H9 (cell line): ENCODE results near the gene PCNX3. TPM values are rescaled to one million over a fixed set of nuclear protein-coding genes. Genes with fewer than 3 reads are reported as not detected.

Source experiments
- DNase-seq: peaks from one replicate; pipeline ENCODE4 v3.0.0-alpha.2; 2017
- H2AFZ ChIP-seq: one replicate; pipeline ENCODE4 v1.6.1; 2013; ENCODE audit warnings: mild to moderate bottlenecking, low read length, control low read depth, moderate library complexity
- H2AK5ac ChIP-seq: 2 replicates; pipeline ENCODE4 v1.6.1; 2013; ENCODE audit warnings: low read length, control low read depth, mixed read lengths; ENCODE audit not compliant: insufficient read length
- H2BK120ac ChIP-seq: one replicate; pipeline ENCODE4 v1.6.1; 2013; ENCODE audit warnings: low read depth, mild to moderate bottlenecking, low read length, control low read depth, inconsistent platforms; ENCODE audit not compliant: poor library complexity, severe bottlenecking
- H2BK12ac ChIP-seq: 2 replicates; pipeline ENCODE4 v1.6.1; 2013; ENCODE audit warnings: low read length, control low read depth, mixed read lengths, low read depth; ENCODE audit not compliant: insufficient read length
- H2BK15ac ChIP-seq: 2 replicates; pipeline ENCODE4 v1.6.1; 2013; ENCODE audit warnings: low read depth, low read length, control low read depth
- H2BK20ac ChIP-seq: one replicate; pipeline ENCODE4 v1.6.1; 2013; ENCODE audit warnings: low read depth, mild to moderate bottlenecking, low read length, control low read depth, inconsistent platforms; ENCODE audit not compliant: poor library complexity, severe bottlenecking
- H2BK5ac ChIP-seq: 2 replicates; pipeline ENCODE4 v1.6.1; 2013; ENCODE audit warnings: low read length, control low read depth, mixed read lengths; ENCODE audit not compliant: insufficient read length
- H3K14ac ChIP-seq: 2 replicates; pipeline ENCODE4 v1.6.1; 2013; ENCODE audit warnings: low read length, control low read depth; ENCODE audit not compliant: insufficient read depth
- H3K18ac ChIP-seq: 2 replicates; pipeline ENCODE4 v1.6.1; 2013; ENCODE audit warnings: low read depth, mild to moderate bottlenecking, mixed read lengths, low read length, control low read depth; ENCODE audit not compliant: insufficient read length
- H3K23ac ChIP-seq: 2 replicates; pipeline ENCODE4 v1.6.1; 2013; ENCODE audit warnings: low read length, control low read depth, mixed read lengths, low read depth; ENCODE audit not compliant: insufficient read length
- H3K23me2 ChIP-seq: 2 replicates; pipeline ENCODE4 v1.6.1; 2013; ENCODE audit warnings: low read depth, mild to moderate bottlenecking, mixed read lengths, low read length, control low read depth; ENCODE audit not compliant: insufficient read length, poor library complexity, severe bottlenecking
- H3K27ac ChIP-seq: 2 replicates; pipeline ENCODE4 v1.5.1; 2013; ENCODE audit warnings: low read length, control low read depth, mixed read lengths, low read depth; ENCODE audit not compliant: insufficient read length
- H3K27me3 ChIP-seq: 2 replicates; pipeline ENCODE4 v1.6.1; 2013; ENCODE audit warnings: low read length, control low read depth, inconsistent platforms; ENCODE audit not compliant: insufficient read depth
- H3K4ac ChIP-seq: 2 replicates; pipeline ENCODE4 v1.6.1; 2013; ENCODE audit warnings: low read depth, mild to moderate bottlenecking, control low read depth, inconsistent platforms, low read length, moderate library complexity
- H3K4me1 ChIP-seq: 2 replicates; pipeline ENCODE4 v1.6.1; 2013; ENCODE audit warnings: low read length, control low read depth, inconsistent platforms; ENCODE audit not compliant: insufficient read depth
- H3K4me2 ChIP-seq: 2 replicates; pipeline ENCODE4 v1.6.1; 2013; ENCODE audit warnings: low read length, control low read depth, mixed read lengths; ENCODE audit not compliant: insufficient read length, insufficient read depth
- H3K56ac ChIP-seq: 2 replicates; pipeline ENCODE4 v1.6.1; 2013; ENCODE audit warnings: low read depth, mild to moderate bottlenecking, mixed read lengths, low read length, control low read depth; ENCODE audit not compliant: insufficient read length
- H3K79me1 ChIP-seq: 2 replicates; pipeline ENCODE4 v1.6.1; 2013; ENCODE audit warnings: low read depth, mild to moderate bottlenecking, moderate library complexity, low read length, control low read depth, inconsistent platforms; ENCODE audit not compliant: insufficient read depth, poor library complexity, severe bottlenecking
- H3K79me2 ChIP-seq: 2 replicates; pipeline ENCODE4 v1.6.1; 2013; ENCODE audit warnings: low read length, control low read depth, inconsistent platforms; ENCODE audit not compliant: insufficient read depth
- H3K9ac ChIP-seq: 2 replicates; pipeline ENCODE4 v1.6.1; 2013; ENCODE audit warnings: low read length, control low read depth, mixed read lengths; ENCODE audit not compliant: insufficient read length; ENCODE audit errors: extremely low read depth
- H3K9me3 ChIP-seq: one replicate; pipeline ENCODE4 v1.6.1; 2013; ENCODE audit warnings: low read depth, low read length, inconsistent platforms; ENCODE audit not compliant: control insufficient read depth
- H3T11ph ChIP-seq: one replicate; pipeline ENCODE4 v1.6.1; 2013; ENCODE audit warnings: mild to moderate bottlenecking, low read length, control low read depth, inconsistent platforms
- H4K20me1 ChIP-seq: one replicate; pipeline ENCODE4 v1.6.1; 2013; ENCODE audit not compliant: control insufficient read depth, insufficient read length, insufficient read depth
- H4K5ac ChIP-seq: 2 replicates; pipeline ENCODE4 v1.6.1; 2013; ENCODE audit warnings: low read depth, mild to moderate bottlenecking, mixed read lengths, low read length, control low read depth; ENCODE audit not compliant: insufficient read length
- H4K8ac ChIP-seq: replicated peaks from 2 replicates; pipeline ENCODE4 v1.6.1; 2013; ENCODE audit warnings: low read length, control low read depth, mixed read lengths, low read depth; ENCODE audit not compliant: insufficient read length
- H4K91ac ChIP-seq: 2 replicates; pipeline ENCODE4 v1.6.1; 2013; ENCODE audit warnings: low read depth, mild to moderate bottlenecking, moderate library complexity, mixed read lengths, low read length, control low read depth; ENCODE audit not compliant: insufficient read length
- H3K27ac Mint-ChIP-seq, 3 experiments: 2 replicates in 2 of 3; 3 replicates in 1 of 3; pipeline ENCODE4 v1.8.0; 2020 to 2021; ENCODE audit warnings: mixed read lengths in 3 of 3, mild to moderate bottlenecking in 1 of 3, moderate library complexity in 1 of 3
- H3K27me3 Mint-ChIP-seq: 2 replicates; pipeline ENCODE4 v1.8.0; 2021; ENCODE audit warnings: low read depth, mild to moderate bottlenecking, moderate library complexity, mixed read lengths
- H3K36me3 Mint-ChIP-seq, 3 experiments: 2 replicates in 2 of 3; 3 replicates in 1 of 3; pipeline ENCODE4 v1.8.0; 2020 to 2021; ENCODE audit warnings: low read depth in 3 of 3, mixed read lengths in 3 of 3; ENCODE audit not compliant: insufficient read depth in 1 of 3
- H3K4me1 Mint-ChIP-seq, 2 experiments: 2 replicates each; pipeline ENCODE4 v1.8.0; 2020; ENCODE audit warnings: mixed read lengths in 2 of 2
- H3K4me3 Mint-ChIP-seq, 2 experiments: 2 replicates in 1 of 2; 3 replicates in 1 of 2; pipeline ENCODE4 v1.8.0; 2020 to 2021; ENCODE audit warnings: mild to moderate bottlenecking in 2 of 2, mixed read lengths in 2 of 2, moderate library complexity in 1 of 2
- H3K9me3 Mint-ChIP-seq, 2 experiments: 2 replicates in 1 of 2; 3 replicates in 1 of 2; pipeline ENCODE4 v1.8.0; 2020; ENCODE audit warnings: mild to moderate bottlenecking in 2 of 2, mixed read lengths in 2 of 2, moderate library complexity in 1 of 2
- CTCF ChIP-seq: fragments of 200-600 bp; sonication (generic); conservative IDR thresholded peaks from 3 replicates; pipeline ENCODE4 v1.8.0; 2021; ENCODE audit warnings: antibody characterized with exemption, mild to moderate bottlenecking
- whole genome bisulfite sequencing: extraction: QIAGEN DNeasy Blood & Tissue Kit; methylation state at CpG from one replicate; pipeline ENCODE4 v1.1.7; 2013; ENCODE audit warnings: missing lambda C conversion rate, low lambda C conversion rate, mixed read lengths; ENCODE audit not compliant: insufficient read length; ENCODE audit errors: extremely low coverage; 5-methylcytosine and 5-hydroxymethylcytosine counted together
- total RNA-seq: library from RNA; stranded (reverse); gene quantifications from 2 replicates; pipeline ENCODE4 v1.2.1, GENCODE V29; 2021

PCNX3 gene
- total RNA-seq, 1 experiment from 2014 or later, result 50.5 TPM

- no peak overlapping the region for H3K23ac ChIP-seq
- no peak overlapping the region for H3K56ac ChIP-seq
- Mint-ChIP-seq H3K27me3 (peaks cover 6% of the 10 kb centered on the region), H3K9me3 (no peaks in the 10 kb centered on the region), H3K36me3 (no peaks in the 10 kb centered on the region), H3K4me1 (peaks cover 0 to 26% of the 10 kb centered on the region in 2 experiments; a peak in 2 of 4 replicates), H3K4me3 (no peak overlapping the region), H3K27ac (no peak overlapping the region)
- TF ChIP-seq CTCF, result no peak
- no peak overlapping the region for H3K18ac ChIP-seq
- no peak overlapping the region for H2BK120ac ChIP-seq
- no peak overlapping the region for H2BK20ac ChIP-seq
- H3T11ph ChIP-seq, result no peak overlapping the region
- H2AK5ac ChIP-seq, result no peak overlapping the region
- no peak overlapping the region for H2BK12ac ChIP-seq
- no peaks in the 10 kb centered on the region for H3K9me3 ChIP-seq
- no CpG with 5 or more reads among the region's 46 CpGs for WGBS
- H3K27me3 ChIP-seq, result no peaks in the 10 kb centered on the region; the same call in 1 of the 2 replicates
- no peak overlapping the region for H4K5ac ChIP-seq
- no peaks in the 10 kb centered on the region for H4K20me1 ChIP-seq
- H2BK15ac ChIP-seq, result no peak overlapping the region
- no peak overlapping the region for H2BK5ac ChIP-seq
- H3K9ac ChIP-seq, result no peak overlapping the region
- no peak overlapping the region for H3K14ac ChIP-seq
- H3K4me2 ChIP-seq, result no peak overlapping the region
- no peaks in the 10 kb centered on the region for H3K79me1 ChIP-seq
- no peaks in the 10 kb centered on the region for H3K4me1 ChIP-seq
- no peak overlapping the region for H3K27ac ChIP-seq
- no peak overlapping the region for H4K8ac ChIP-seq
- H3K79me2 ChIP-seq, result no peaks in the 10 kb centered on the region
- DNase-seq, result no peak
- H3K23me2 ChIP-seq, result no peaks in the 10 kb centered on the region
- no peak overlapping the region for H3K4ac ChIP-seq
- H4K91ac ChIP-seq, result no peak overlapping the region
- no peak overlapping the region for H2AFZ ChIP-seq
These were observed 30.8 kb upstream of the PCNX3 start for GRCh38 chr11:65584723-65585171.
